Kasumi-1 (cell line): ENCODE measurements around the gene C1orf167.
A peak's percentile ranks its signal among the peaks of the same experiment; 100 is the strongest.

Experiments
- DNase-seq, 2 experiments: peaks; one replicate each; lab custom pipeline; 2025; lab: John Stamatoyannopoulos, UW

The C1orf167 gene

GRCh38 chr1:11835441-11836225 is 73.6 kb downstream of the C1orf167 start:
- DNase-seq: no peak

- DNase-seq: no peak
Observed at GRCh38 chr1:11836955-11837766, 75.2 kb downstream of the C1orf167 start.

- DNase-seq: no peak
Observed at GRCh38 chr1:11837767-11838348, 75.9 kb downstream of the C1orf167 start.

GRCh38 chr1:11838349-11839272 is 76.6 kb downstream of the C1orf167 start:
- peak; percentile 64 to 72 for DNase-seq
